ENCODE measurements around the gene ATPAF2. TPM values are rescaled to one million over a fixed set of nuclear protein-coding genes. Genes with fewer than 3 reads are reported as not detected.

The ATPAF2 gene
- total and polyA plus RNA-seq, 10 of the 15 experiments (the other 5 are each of a cell fraction or from before 2014, with no cell fraction given), result 6.5 to 33.0 (median 26.5) TPM

GRCh38 chr17:18017958-18018357 is 21.0 kb downstream of the ATPAF2 start:
- TF ChIP-seq ZSCAN29 (IDR thresholded peaks at IDR 0.05), result no peak
- Histone ChIP-seq H3K4me2 (ENCODE audit: control insufficient read depth, insufficient read depth) (no peak overlapping the region), H3K27me3 (replicated peaks in 1 of 2; ENCODE audit: control insufficient read depth in 2 of 2, insufficient read depth in 2 of 2, low read length in 1 of 2) (no peaks in the 10 kb centered on the region), H3K9me3 (replicated peaks; ENCODE audit: control insufficient read depth, insufficient read depth, low read length) (no peaks in the 10 kb centered on the region), H4K20me1 (ENCODE audit: control insufficient read depth, insufficient read depth) (no peaks in the 10 kb centered on the region), H3K4me3 (no peak overlapping the region), H3K4me1 (ENCODE audit: control insufficient read depth, insufficient read depth, low read length) (no peaks in the 10 kb centered on the region), H3K27ac (ENCODE audit: control insufficient read depth, insufficient read depth) (no peak overlapping the region), H3K36me3 (ENCODE audit: control insufficient read depth in 2 of 2, insufficient read depth in 2 of 2, low read length in 1 of 2) (peaks cover 7 to 15% of the 10 kb centered on the region in 2 experiments; a peak in 3 of 4 replicates), H2AFZ (ENCODE audit: control insufficient read depth, low read depth, low read length) (no peak overlapping the region), H3K79me2 (ENCODE audit: control insufficient read depth, insufficient read depth, low read length) (no peaks in the 10 kb centered on the region), H3K9ac (ENCODE audit: control insufficient read depth, insufficient read depth, low read length) (no peak overlapping the region)
- CTCF ChIA-PET, result no interaction called here
- RAD21 ChIA-PET (ENCODE audit: unreplicated experiment), result no interaction called here
- POLR2A ChIA-PET, result interaction anchor here (1.1 kb wide), 1 partner anchor 12 kb away, joined by 4 read pairs; no protein-coding TSS in a partner anchor
- FAIRE-seq (no peak), ATAC-seq (no peak), DNase-seq (ENCODE audit: low read depth, low spot score) (no peak)
- BruUV-seq (replicated peaks), result no TSS peak
- intact Hi-C loops (cut with micrococcal nuclease; ENCODE audit: unreplicated experiment), result no loop called here
- WGBS (ENCODE audit: insufficient coverage, insufficient replicate concordance, low lambda C conversion rate, missing lambda C conversion rate), result 93% methylated on average over 3 of the region's 3 CpGs
- SMC1A ChIA-PET (ENCODE audit: uncharacterized antibody, unreplicated experiment), result interaction anchor here (1.5 kb wide), 1 partner anchor 33 kb away, joined by 3 read pairs; no protein-coding TSS in a partner anchor
- in situ Hi-C loops (cut with MboI), result no loop called here

DNA sequence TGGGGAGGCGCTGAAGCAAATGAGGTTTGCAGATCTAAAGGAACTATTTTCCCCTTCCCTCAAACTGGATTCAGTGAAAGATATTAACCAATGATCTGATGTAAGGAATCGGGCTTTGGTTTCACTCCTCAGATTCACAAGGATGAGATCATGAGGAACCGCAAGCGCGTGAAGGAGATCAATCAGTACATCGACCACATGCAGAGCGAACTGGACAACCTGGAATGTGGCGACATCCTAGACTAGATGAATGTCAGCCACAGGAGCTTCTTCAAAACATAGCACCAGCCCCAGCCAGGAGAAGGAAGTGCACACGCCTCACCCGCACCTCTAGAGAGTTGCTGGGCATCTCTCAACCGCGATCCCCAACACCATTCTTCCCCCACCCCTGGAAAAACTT is 22.5 kb downstream of the ATPAF2 start:
- Histone ChIP-seq H4K20me1 (ENCODE audit: control insufficient read depth, insufficient read depth) (no peaks in the 10 kb centered on the region), H3K4me3 (no peak overlapping the region), H3K4me1 (ENCODE audit: control insufficient read depth, insufficient read depth, low read length) (no peaks in the 10 kb centered on the region), H3K9me3 (replicated peaks; ENCODE audit: control insufficient read depth, insufficient read depth, low read length) (no peaks in the 10 kb centered on the region), H3K9ac (ENCODE audit: control insufficient read depth, insufficient read depth, low read length) (no peak overlapping the region), H3K79me2 (ENCODE audit: control insufficient read depth, insufficient read depth, low read length) (no peaks in the 10 kb centered on the region), H2AFZ (ENCODE audit: control insufficient read depth, low read depth, low read length) (no peak overlapping the region), H3K27ac (ENCODE audit: control insufficient read depth, insufficient read depth) (no peak overlapping the region), H3K36me3 (ENCODE audit: control insufficient read depth in 2 of 2, insufficient read depth in 2 of 2, low read length in 1 of 2) (peaks cover 2 to 13% of the 10 kb centered on the region in 2 experiments; a peak in 3 of 4 replicates), H3K27me3 (replicated peaks in 1 of 2; ENCODE audit: control insufficient read depth in 2 of 2, insufficient read depth in 2 of 2, low read length in 1 of 2) (no peaks in the 10 kb centered on the region), H3K4me2 (ENCODE audit: control insufficient read depth, insufficient read depth) (no peak overlapping the region)
- DNase-seq (ENCODE audit: low read depth, low spot score) (no peak), FAIRE-seq (no peak), ATAC-seq (no peak)
- ChIA-PET CTCF (no interaction called here), RAD21 (ENCODE audit: unreplicated experiment) (interaction anchor here (1.1 kb wide), 1 partner anchor 17 kb away, joined by 7 read pairs; no protein-coding TSS in a partner anchor), SMC1A (ENCODE audit: uncharacterized antibody, unreplicated experiment) (no interaction called here), POLR2A (no interaction called here)
- 97% methylated on average over 12 of the region's 12 CpGs for WGBS (ENCODE audit: insufficient coverage, insufficient replicate concordance, low lambda C conversion rate, missing lambda C conversion rate)
- BruUV-seq (replicated peaks), result no TSS peak
- in situ Hi-C loops (cut with MboI) (no loop called here), intact Hi-C loops (cut with micrococcal nuclease; ENCODE audit: unreplicated experiment) (no loop called here)
- TF ChIP-seq RFX5 (IDR thresholded peaks at IDR 0.05; ENCODE audit: low read depth, low read length) (no peak), RCOR1 (conservative IDR thresholded peaks at IDR 0.05; ENCODE audit: low read depth, low read length) (no peak), EGR1 (IDR thresholded peaks at IDR 0.05; ENCODE audit: borderline replicate concordance in 1 of 2, low read depth in 2 of 2, low read length in 2 of 2) (no peak), NR2C2 (IDR thresholded peaks at IDR 0.05; ENCODE audit: borderline replicate concordance, control insufficient read depth, insufficient read length, low read depth) (no peak), YBX1 (IDR thresholded peaks at IDR 0.05) (no peak), BCLAF1 (IDR thresholded peaks at IDR 0.05) (no peak), REST (IDR thresholded peaks at IDR 0.05; ENCODE audit: low read depth, low read length) (no peak), CHD2 (IDR thresholded peaks at IDR 0.05; ENCODE audit: borderline replicate concordance, low read depth, low read length) (no peak), MEF2B (IDR thresholded peaks at IDR 0.05; ENCODE audit: partially characterized antibody, poor library complexity, severe bottlenecking) (no peak), IKZF2 (IDR thresholded peaks at IDR 0.05) (no peak), NRF1 (conservative IDR thresholded peaks at IDR 0.05; ENCODE audit: low read depth, low read length) (no peak)
